ENCODE data around the gene ZBED1.
"Not testable (repeated sequence)": the region's sequence is repeated elsewhere in the genome, so short reads cannot be mapped to it uniquely, and the experiment has no call there.

The ZBED1 gene

DNA sequence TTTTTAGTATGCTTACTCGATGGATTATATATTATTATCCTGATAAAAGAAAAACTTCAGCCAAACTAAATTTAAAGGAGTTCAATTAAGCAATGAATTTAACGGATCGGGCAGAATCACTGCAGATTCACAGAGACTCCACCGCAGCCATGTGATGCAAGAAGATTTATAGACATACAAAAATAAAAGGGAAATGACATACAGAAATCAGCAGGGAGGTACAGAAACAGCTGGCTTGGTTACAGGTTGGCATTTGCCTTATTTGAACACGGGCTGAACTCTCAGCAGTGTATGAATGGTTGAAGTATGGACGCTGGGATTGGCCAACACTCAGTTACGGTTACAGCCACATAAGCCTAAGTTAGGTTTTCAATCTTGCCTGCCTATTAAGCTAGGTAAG, 35.4 kb upstream of the ZBED1 start:
- TF ChIP-seq, protein P1, sequence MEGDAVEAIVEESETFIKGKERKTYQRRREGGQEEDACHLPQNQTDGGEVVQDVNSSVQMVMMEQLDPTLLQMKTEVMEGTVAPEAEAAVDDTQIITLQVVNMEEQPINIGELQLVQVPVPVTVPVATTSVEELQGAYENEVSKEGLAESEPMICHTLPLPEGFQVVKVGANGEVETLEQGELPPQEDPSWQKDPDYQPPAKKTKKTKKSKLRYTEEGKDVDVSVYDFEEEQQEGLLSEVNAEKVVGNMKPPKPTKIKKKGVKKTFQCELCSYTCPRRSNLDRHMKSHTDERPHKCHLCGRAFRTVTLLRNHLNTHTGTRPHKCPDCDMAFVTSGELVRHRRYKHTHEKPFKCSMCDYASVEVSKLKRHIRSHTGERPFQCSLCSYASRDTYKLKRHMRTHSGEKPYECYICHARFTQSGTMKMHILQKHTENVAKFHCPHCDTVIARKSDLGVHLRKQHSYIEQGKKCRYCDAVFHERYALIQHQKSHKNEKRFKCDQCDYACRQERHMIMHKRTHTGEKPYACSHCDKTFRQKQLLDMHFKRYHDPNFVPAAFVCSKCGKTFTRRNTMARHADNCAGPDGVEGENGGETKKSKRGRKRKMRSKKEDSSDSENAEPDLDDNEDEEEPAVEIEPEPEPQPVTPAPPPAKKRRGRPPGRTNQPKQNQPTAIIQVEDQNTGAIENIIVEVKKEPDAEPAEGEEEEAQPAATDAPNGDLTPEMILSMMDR (conservative IDR thresholded peaks at IDR 0.05; ENCODE audit: low read depth) = no peak
- ChIA-PET POLR2A (ENCODE audit: low non-redundant PET) (no interaction called here), CTCF (no interaction called here)
- DNase-seq (ENCODE audit: low spot score) = no peak
- H3K27ac ChIP-seq = no peak overlapping the region

DNA sequence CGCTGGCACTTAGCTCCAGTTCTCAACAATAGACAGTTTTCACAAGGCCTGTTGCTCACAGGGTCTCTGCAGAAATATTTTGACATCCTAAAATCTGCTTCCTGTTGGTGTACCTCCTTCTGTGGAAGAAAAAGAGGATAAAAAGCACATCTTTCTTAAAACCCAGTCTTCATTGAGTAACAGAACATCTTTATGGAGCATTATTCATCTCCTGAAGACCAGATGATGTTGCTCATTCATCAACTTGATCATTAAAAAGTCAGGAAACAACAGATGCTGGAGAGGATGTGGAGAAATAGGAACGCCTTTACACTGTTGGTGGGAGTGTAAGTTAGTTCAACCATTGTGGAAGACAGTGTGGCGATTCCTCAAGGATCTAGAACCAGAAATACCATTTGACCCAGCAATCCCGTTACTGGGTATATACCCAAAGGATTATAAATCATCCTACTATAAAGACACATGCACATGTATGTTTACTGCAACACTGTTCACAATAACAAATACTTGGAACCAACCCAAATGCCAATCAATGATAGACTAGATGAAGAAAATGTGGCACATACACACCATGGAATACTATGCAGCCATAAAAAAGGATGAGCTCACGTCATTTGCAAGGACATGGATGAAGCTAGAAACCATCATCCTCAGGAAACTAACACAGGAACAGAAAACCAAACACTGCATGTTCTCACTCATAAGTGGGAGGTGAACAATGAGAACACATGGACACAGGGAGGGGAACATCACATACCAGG, 33.7 kb upstream of the ZBED1 start:
- CTCF ChIA-PET = not testable (repeated sequence)

DNA sequence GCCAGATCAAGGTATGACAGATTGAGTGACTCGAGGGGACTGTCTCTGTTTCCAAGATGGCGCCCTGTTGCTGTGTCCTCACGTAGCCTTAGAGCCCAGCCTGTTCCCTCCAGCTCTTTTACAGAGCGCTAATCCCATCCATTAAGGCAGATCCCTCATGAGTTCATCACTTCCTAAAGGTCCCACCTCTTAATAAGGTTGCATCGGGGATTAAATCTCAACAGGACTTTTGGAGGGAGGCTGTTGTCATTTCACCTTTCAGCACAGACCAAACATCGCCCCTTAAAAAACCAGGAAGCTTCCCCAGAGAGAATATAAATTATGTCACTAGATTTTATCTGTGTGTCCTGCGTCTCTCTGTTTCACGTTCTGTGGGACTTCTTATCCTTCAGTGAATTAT, 32.6 kb upstream of the ZBED1 start:
- TF ChIP-seq, protein P1 (conservative IDR thresholded peaks at IDR 0.05; ENCODE audit: low read depth) = no peak
- H3K27ac ChIP-seq = no peak overlapping the region
- ChIA-PET CTCF (no interaction called here), POLR2A (ENCODE audit: low non-redundant PET) (no interaction called here)
- no peak for DNase-seq (ENCODE audit: low spot score)

More for the DNA sequence above, 33.7 kb upstream of the ZBED1 start:
- POLR2A ChIA-PET (ENCODE audit: low non-redundant PET); H3K27ac ChIP-seq; DNase-seq (ENCODE audit: low spot score): not testable (repeated sequence)

DNA sequence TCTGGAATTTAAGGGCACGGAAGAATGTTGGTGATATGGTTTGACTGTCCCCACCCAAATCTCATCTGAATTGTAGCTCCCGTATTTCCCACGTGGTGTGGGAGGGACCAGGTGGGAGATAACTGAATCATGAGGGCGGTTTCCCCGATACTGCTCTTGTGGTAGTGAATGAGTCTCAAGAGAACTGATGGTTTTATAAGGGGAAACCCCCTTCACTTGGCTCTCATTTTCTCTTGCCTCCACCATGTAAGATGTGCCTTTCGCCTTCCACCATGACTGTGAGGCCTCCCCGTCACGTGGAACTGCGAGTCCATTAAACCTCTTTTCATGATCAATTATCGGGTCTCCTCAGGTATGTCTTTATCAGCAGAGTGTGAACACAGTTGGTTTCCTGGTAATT, 25.6 kb upstream of the ZBED1 start:
- CTCF ChIA-PET = no interaction called here

DNA sequence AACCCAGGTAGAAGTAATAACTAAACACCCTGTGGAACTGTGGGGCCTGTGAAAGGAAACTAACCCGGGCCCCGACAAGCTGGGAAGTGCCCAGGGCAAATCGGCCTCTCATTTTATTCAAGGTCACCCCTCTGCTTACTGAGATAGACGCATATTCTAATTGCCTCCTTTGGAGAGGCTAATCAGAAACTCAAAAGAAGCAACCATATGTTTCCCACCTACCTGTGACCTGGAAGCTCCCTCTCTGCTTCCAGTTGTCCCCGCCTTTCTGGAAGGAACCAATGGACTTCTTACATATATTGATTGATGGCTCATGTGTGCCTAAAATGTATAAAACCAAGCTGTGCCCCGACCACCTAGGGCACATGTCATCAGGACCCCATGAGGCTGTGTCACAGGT, 23.1 kb upstream of the ZBED1 start:
- POLR2A ChIA-PET (ENCODE audit: low non-redundant PET) = no interaction called here
- CTCF ChIA-PET = no interaction called here
- no peak overlapping the region for H3K27ac ChIP-seq
- TF ChIP-seq, protein P1 (conservative IDR thresholded peaks at IDR 0.05; ENCODE audit: low read depth) = no peak
- DNase-seq (ENCODE audit: low spot score) = no peak

More for the DNA sequence above, 25.6 kb upstream of the ZBED1 start:
- no peak for DNase-seq (ENCODE audit: low spot score)
- POLR2A ChIA-PET (ENCODE audit: low non-redundant PET) = no interaction called here
- TF ChIP-seq, protein P1 (conservative IDR thresholded peaks at IDR 0.05; ENCODE audit: low read depth) = no peak
- H3K27ac ChIP-seq = no peak overlapping the region

DNA sequence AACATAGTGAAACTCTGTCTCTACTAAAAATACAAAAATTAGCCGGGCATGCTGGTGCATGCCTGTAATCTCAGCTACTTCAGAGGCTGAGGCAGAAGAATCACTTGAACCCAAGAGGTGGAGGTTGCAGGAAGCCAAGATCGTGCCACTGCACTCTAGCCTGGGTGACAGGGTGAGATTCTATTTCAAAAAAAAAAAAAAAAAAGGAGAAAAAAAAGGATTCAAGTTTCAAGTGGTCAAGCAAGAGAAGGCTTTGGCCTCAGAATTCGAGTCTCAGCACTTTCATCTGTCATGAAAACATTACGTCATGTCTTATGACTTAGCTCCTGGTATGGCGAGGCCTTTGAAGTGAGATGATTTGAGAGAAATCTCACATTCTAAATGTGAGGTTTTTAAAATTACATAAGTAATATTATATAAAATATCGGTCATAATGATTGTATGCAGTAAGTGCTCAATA, 21.2 kb upstream of the ZBED1 start:
- TF ChIP-seq, protein P1 (conservative IDR thresholded peaks at IDR 0.05; ENCODE audit: low read depth) = no peak
- DNase-seq (ENCODE audit: low spot score) = no peak
- ChIA-PET POLR2A (ENCODE audit: low non-redundant PET) (no interaction called here), CTCF (no interaction called here)
- no peak overlapping the region for H3K27ac ChIP-seq

DNA sequence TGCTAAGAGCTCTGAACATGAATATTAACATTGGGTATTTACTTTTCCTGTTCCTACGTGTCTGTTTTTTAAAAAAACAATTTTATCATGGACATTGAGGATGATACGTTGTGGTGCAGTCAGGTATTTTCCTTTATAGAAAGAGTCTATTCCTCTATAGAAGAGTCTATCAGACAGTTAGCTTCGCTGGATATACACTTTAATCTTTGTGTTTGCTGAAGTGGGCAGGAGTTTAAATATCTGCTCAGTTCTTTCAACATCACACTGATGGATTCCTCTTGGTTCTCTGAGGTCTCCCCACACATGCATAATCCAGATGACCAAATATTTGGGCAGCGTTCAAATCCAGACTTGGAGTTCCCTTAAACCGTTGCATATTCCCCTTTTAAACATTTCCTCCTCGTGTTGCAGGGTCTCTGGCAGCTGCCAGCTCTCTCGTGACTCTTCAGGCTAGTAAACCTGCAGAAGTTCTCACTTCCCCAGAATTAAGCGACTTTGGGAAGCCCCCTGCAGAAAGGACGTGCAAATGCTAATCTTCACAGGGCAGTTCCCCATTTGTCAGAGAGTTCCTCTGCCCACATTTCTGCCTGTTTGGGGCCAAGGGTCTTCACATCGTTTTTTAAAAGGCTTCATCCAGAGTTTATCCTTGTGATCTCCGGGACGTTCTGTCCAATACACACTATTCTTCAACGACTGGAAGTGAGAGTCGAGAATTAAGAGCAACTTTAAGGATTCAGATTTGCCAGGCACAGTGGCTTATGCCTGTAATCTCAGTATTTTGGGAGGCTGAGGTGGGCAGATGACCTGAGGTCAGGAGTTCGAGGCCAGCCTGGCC, 20.5 kb upstream of the ZBED1 start:
- ChIA-PET POLR2A (ENCODE audit: low non-redundant PET) (no interaction called here), CTCF (no interaction called here)
- no peak for DNase-seq (ENCODE audit: low spot score)
- TF ChIP-seq, protein P1 (conservative IDR thresholded peaks at IDR 0.05; ENCODE audit: low read depth) = no peak
- no peak overlapping the region for H3K27ac ChIP-seq

Data from RWPE1 (cell line).